ENCODE measurements around the gene PALLD.

PALLD gene

GRCh38 chr4:168892475-168892874, 395.6 kb downstream of the PALLD start:
- no peak overlapping the region for H3K27ac ChIP-seq
- TF ChIP-seq CTCF (conservative IDR thresholded peaks at IDR 0.05): no peak

GRCh38 chr4:168893205-168893604, 396.4 kb downstream of the PALLD start:
- no peak overlapping the region for H3K27ac ChIP-seq
- no peak for TF ChIP-seq CTCF (conservative IDR thresholded peaks at IDR 0.05)

GRCh38 chr4:168893807-168894206, 397.0 kb downstream of the PALLD start:
- H3K27ac ChIP-seq: no peak overlapping the region
- TF ChIP-seq CTCF (conservative IDR thresholded peaks at IDR 0.05): no peak

- H3K27ac ChIP-seq: no peak overlapping the region
- no peak for TF ChIP-seq CTCF (conservative IDR thresholded peaks at IDR 0.05)
These were observed 403.2 kb downstream of the PALLD start for GRCh38 chr4:168900080-168900479.

GRCh38 chr4:168907119-168907698, 410.4 kb downstream of the PALLD start:
- no peak for TF ChIP-seq CTCF (conservative IDR thresholded peaks at IDR 0.05)
- no peak overlapping the region for H3K27ac ChIP-seq

GRCh38 chr4:168908093-168908492, 411.2 kb downstream of the PALLD start:
- H3K27ac ChIP-seq: no peak overlapping the region
- TF ChIP-seq CTCF (conservative IDR thresholded peaks at IDR 0.05): no peak

- no peak for TF ChIP-seq CTCF (conservative IDR thresholded peaks at IDR 0.05)
- no peak overlapping the region for H3K27ac ChIP-seq
These were observed 412.0 kb downstream of the PALLD start for GRCh38 chr4:168908851-168909273.
